Measurements from ENCODE around the gene TLR2.
"Not testable (repeated sequence)": the region's sequence is repeated elsewhere in the genome, so short reads cannot be mapped to it uniquely, and the experiment has no call there.

The TLR2 gene

DNA sequence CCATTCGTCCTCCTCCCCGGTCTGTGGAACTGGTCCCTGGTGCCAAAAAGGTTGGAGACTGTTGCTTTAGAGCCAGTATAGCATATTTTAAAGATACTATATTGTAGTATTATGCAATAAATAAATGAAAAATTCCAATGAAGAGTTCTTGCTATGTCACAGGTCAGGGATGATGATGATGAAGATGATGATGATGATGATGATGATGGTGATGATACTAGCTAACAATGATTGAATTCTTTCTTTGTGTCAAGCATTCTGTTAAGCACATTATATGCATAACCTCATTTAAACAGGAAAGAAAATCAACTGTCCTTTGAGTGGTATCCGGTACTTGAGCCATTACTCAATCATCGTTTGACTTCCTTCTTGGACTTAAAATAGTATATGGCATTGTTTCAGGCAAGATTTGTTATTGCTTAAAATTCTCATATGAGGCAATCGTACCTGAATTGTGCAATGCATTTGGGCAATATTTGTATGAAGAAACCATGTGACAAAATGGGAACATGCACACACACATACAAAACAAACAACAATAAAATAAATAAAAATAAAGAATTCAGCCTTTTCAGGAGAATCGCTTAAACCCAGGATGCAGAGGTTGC lies 22.8 kb upstream of the TLR2 start:
- DNase-seq, result no peak

DNA sequence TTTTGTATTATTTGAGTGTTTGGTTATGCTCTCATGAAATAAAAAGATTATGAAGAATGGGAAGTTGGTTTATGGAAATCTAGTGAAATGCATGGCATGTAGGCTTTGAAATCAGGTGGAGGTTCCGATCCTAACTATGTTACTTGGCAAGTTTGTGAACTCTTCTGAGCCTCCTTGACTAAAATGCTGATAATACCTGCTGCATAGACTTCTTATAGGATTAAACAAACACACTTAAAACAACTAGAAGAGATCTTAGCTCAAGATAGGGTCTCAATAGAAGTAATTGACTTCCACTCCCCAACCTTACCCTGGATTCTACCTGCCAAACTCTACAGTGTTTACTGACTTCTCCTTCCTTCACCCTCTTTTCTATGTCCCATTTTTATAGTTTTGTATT lies 22.2 kb upstream of the TLR2 start:
- DNase-seq, result no peak

DNA sequence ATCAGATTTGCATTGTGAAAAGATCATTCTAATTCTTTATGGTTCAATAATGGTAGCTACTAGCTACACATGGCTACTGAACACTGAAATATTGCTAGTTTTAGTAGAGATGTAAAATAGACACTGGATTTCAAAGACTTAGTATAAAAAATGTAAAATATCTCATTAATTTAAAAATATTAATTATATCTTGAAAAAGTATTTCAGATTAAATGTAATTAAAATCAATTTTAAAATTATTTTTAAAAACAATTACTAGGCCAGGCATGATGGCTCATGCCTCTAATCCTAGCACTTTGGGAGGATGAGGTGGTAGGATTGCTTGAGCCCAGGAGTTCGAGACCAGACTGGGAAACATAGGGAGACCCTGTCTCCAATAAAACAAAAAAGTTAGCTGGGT lies 20.4 kb upstream of the TLR2 start:
- DNase-seq, result no peak

DNA sequence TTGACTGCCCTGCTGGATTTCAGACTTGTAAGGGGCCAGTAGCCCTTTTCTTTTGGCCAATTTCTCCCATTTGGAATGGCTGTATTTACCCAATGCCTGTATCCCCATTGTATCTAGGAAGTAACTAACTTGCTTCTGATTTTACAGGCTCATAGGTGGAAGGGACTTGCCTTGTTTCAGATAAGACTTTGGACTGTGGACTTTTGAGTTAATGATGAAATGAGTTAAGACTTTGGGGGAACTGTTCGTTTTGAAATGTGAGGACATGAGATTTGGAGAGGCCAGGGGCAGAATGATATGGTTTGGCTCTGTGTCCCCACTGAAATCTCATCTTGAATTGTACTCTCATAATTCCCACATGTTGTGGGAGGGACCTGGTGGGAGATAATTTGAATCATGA lies 17.6 kb upstream of the TLR2 start:
- DNase-seq, result not testable (repeated sequence)

DNA sequence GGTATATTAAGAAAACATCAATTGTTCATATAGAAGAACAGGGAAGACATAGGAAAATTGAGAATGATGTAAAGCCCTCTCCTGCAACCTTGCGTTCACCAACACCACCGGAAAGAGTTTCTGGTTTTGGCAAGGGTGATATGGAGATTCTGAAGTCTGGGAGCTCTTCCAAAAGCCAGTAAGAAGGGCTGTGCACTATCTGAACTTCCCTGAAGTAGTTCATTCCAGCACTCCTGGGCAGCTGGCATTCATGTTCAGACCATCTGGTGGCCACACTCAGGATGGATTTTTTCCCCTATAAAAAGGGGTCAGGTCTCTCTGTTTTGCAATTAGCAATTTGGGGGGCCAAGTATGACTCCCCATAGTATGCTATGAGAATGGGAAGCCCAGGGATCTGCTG lies 15.4 kb upstream of the TLR2 start:
- no peak for DNase-seq

DNA sequence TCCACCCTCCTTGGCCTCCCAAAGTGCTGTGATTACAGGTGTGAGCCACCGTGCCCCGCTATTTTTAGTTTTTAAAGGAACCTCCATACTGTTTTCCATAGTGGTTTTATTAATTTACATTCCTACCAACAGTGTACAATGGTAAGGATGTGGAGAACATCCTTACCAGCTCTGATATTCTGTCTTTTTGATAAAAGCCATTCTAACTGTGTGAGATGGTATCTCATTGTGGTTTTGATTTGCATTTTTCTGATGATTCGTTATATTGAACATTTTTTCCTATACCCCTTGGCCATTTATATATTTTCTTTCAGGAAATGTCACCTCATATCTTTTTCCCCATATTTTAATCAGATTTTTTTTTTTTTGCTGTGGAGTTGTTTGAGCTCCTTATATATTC lies 14.2 kb upstream of the TLR2 start:
- DNase-seq, result no peak

DNA sequence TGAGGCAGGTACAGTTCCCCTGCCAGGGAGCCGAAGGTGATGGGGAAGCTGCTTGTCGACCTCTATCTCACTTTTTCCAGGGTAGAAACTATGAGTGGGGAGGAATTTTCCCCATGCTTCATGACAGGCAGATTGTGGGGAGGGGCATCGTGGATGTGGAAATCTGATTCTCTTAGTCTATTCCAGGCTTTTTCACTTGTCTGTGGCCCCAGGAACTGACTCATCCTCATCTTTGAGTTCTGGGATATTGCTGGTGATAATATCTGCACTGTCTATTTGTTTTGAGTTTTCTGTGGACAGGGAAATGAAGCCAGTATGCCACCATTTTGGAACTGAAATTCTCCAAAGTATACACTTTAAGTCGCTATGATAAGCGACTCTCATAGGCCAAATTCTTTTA lies 7.6 kb upstream of the TLR2 start:
- no peak for DNase-seq

DNA sequence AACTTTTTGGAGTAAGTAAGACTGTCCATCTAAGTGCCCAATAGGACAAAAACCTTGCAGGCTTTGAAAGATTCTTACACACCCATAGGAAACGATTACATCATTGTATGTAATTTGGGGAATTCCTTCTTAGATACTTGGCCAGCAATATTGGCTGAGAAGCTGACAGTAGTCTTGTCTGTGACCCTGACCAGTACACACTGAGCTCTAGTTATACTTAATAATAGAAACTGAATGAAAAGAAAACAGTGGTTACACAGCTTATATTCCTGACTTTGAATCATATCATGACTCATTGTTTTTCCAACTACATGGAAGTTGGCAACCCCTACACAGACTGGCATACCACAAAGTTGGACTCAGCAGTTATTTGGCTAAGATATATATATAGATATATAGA lies 7.1 kb upstream of the TLR2 start:
- DNase-seq, result no peak

DNA sequence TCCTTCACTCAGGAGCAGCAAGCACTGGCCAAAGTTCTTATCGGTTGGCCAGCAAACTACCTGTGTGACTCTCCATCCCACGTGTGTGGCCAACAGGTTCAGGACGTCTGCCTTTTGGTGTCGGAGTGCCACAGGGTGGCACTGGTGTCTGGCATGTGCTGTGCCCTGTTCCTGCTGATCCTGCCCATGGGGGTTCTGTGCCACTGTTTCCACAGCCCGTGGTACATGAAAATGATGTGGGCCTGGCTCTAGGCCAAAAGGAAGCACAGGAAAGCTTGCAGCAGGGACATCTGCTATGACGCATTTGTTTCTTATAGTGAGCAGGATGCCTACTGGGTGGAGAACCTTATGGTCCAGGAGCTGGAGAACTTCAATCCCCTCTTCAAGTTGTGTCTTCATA lies 4.6 kb upstream of the TLR2 start:
- DNase-seq, result no peak

DNA sequence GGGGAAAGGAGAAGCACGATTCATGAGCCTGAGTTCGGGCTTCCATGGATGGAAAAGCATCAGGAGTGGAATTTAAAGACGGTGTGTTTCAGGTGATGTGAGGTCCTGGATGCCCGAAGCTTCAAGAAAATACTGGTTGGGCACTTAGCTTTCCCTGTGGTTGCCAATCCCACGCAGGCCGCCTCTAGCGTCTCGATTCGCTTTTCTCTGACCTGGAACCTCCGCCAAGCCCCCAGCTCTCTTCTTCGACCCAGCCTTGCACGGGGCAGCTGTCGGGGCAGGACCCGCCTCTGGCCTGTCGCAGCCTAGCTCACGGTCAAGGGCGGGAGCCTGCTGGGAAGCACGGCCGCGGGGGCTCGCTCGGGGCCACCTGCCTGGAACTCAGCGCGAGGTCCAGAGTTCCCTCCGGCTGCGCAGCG lies 308 bp upstream of the TLR2 start:
- DNase-seq, result peak in 1 of 56 donors; percentile 2

DNA sequence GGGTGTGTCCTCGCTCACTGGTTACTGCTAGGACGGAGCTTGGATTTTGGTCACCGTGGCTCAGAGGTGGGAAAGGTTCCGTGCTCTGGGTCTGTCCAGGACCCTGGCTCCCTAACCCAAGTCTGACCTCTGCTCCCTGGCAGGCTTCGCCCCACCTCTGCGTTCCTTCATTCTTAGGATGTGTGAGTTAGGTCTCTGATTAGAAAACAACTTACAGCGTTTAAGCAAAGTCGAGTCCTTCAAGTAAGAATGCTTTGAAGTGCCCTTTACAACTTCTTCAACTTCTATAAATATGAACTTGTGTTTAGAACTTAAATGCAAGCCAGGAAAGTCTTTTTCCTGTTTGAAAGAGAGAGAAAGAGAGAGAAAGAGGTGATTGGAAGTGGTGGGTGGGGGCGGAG lies 891 bp downstream of the TLR2 start:
- DNase-seq, result no peak

DNA sequence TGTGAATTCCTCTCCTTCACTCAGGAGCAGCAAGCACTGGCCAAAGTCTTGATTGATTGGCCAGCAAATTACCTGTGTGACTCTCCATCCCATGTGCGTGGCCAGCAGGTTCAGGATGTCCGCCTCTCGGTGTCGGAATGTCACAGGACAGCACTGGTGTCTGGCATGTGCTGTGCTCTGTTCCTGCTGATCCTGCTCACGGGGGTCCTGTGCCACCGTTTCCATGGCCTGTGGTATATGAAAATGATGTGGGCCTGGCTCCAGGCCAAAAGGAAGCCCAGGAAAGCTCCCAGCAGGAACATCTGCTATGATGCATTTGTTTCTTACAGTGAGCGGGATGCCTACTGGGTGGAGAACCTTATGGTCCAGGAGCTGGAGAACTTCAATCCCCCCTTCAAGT lies 20.4 kb downstream of the TLR2 start:
- no peak for DNase-seq

DNA sequence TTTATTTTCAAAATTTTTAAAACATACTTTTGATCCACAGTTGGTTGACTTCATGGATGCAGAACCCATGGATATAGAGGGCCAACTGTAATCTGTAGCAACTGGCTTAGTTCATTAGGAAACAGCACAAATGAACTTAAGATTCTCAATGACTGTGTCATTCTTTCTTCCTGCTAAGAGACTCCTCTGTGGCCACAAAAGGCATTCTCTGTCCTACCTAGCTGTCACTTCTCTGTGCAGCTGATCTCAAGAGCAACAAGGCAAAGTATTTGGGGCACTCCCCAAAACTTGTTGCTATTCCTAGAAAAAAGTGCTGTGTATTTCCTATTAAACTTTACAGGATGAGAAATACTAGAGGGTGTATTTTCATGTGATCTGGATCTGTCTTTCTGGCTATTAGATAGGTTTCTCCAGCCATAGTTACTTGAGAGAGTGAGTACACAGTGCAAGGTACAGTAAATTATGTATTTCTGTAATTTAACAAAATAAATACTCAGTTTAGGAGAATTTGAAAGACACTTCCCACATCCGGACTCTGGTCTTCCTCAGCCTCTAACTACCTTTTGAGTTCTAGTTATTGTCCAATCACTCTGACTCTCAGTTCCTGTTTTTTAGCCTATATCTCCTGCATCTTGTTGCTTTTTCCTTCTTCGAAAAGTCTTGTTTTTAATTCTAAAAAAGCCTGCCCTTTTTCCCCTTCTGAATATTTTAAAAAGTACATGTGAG lies 21.8 kb downstream of the TLR2 start:
- no peak for DNase-seq

DNA sequence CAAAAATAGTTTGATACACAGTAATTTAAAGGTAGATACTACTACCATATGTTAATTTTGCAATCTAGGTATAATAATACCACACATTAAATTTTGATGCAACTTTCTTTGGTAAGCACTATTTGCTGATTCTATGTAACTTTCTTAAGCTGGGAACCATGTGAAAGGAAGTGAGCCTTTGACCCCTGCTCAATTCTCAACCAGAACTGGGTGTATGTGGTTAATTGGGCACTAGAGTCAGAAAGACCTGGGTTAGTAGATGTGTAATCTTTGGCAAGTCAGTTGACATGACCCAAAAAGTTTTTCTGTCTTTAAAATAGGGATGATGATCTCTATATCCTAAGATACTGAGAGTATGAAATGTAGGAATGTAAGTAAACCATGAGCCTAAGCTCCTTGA lies 22.4 kb downstream of the TLR2 start:
- DNase-seq, result no peak

DNA sequence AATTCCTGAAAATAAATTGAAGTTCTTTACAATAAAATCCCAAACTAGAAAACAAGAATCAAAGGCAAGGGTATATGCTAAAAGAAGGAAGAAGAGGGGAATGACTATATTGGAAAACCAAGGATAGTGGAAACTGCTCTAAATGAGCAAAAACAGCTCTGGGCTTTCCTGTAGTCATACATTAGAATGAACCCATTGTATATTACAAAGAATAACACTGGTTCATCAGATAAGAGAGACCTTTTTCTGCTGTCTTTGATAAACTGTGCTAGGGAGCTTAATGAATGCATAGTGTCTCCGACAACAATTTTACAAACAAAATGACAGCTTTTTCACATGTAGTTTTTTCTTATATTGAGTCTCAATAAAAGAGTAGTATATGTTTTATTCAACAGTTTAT lies 26.6 kb downstream of the TLR2 start:
- DNase-seq, result no peak

DNA sequence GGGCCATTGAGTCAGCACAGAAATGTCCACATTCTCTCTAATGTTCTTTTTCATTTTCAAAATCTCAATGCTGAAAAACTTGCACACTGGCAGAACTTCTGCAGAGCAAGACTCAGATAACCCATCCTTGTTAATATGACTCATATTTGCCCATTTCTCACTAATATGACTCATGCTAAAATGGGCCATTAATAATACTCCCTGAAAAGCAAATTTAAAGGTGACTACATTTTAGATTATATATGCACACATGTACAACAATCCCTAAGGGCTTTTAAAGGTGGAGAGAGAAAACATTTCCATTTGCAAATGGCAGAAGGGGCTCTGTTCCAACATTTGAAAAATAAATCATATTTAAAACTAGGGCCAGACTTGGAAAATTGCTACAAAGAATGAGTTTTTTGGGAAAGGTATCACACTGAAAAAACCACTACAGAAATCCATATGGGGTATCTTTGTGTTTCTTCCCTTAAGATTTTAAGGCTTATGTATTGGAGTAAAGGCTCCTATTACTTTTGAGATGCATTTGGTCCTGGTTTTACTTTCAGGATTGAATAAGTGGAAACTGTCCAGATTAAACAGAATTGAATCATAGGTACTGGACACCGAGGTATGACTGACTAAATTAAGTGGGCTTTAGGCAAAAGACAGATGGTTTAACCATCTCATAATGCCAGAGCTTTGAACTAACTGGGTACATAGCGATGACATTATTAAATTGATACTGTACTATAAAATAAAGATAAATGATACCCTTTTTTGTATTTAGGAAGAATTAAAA lies 30.0 kb downstream of the TLR2 start:
- no peak for DNase-seq

DNA sequence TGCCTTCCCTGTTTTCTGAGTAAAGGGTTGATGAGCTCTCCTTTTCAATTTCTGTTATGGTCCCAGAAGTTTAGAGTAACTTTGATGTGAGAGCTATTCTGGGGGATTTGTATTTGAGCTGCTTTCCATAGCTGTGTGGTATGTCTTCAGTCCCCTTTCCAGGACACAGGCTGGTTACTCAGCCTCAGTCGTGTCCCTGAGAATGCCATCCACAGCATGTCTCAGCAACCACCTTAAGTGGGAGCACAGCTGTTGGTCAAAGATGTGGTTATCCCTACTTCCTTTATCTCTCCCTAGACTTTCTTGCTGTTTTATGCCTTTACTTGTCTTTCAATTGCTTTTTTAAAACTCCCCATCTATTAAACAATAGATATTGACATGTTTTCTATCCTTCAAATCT lies 38.0 kb downstream of the TLR2 start:
- no peak for DNase-seq

DNA sequence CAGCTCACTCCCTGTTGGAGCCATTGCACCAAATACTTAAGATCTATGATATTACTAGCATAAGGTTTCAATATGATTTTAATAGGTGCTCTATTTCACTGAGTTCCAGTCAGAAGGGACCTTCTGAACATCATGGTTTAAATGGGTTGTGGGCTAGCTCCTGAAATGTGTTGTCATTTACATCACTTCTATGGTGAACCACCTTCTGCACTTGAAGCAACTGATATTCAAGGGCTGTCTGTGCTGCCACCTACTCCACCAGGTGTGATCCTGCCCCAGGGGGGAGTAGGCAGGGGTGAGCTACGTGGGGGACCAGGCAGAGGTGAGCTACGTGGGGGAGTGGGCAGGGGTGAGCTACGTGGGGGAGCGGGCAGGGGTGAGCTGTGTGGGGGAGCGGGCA lies 40.5 kb downstream of the TLR2 start:
- DNase-seq, result no peak

DNA sequence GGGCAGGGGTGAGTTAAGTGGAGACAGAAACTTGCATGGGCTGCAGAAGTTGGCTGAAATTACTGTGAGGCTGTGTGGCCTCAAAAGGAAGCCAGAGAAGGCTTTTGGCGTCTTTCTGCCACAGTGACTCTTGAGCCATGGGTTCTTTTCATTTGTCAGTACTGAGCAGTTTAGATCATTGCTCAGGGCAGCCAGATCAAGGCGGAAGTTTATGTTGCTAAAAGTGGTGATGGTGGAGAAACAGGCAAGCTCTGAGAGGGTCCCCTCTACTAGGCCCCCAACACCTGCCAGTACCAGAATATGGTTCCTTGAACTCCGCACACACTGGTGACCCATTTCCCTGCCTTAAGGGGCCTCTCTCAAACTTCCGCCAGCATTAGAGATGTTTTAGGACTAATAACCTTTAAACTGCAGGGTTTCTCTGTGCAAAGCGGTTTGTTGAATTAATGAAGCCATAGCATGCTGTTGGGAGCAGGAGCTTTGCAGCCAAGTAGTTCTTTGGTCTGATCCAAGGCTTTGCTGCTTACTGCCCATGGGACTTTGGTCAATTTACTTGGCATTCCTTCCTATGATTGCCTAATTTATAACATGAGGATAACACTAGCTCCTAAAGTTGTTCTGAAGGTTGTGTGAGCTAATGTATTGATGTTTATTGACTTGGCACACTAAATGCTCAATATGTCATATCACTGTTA lies 41.2 kb downstream of the TLR2 start:
- DNase-seq, result no peak

DNA sequence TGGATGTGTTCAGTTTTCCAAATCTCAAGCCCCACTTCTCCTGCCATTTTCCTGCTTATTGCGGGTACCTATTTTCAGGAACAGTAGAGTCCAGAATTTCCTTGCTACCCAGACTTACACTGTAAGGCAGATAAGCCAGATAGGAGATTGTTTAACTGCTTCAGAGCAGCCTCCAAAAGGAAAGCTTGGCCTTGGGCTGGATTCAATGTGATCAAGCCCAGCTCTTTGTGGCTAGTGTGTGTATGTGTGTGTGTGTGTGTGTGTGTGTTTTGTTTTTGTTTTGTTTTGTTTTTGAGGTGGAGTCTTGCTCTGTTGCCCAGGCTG lies 41.7 kb downstream of the TLR2 start:
- DNase-seq, result no peak

DNA sequence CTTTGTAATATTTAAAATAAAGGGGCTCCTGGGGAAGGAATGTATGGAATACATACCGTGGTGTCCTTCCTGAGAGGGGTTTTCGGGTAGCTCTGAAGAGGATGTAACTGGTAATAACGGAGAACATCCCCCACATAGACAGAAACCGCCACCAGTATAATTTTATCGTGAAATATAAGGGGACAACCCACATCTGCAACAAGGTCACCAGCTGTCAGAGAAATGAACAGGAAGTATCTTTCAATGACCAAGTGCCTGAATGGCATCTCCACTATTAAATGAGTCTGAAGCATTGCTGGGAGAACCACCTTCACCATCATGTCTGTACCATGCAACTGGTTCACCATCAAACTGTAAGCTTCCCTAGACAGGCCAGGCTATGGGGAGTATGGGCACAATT lies 44.1 kb downstream of the TLR2 start:
- DNase-seq, result no peak

DNA sequence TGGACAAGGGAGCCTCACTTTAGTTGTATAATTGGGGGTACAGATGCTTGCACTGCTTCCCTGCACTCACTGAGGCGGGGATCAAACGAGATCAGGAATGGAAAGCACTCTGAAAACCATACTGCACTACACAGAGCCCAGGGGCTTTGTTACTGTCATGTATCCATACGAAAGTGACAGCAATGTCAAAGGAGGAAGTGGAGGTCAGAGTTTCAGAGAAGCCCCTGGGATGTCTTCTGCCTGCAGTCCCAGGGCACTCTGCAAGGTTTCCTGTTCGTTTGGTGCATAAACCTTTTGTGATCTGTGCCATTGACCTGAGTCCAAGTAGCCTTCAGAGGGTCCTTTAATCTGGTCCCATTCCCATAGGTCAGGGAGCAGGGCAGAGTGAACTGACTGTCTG lies 44.6 kb downstream of the TLR2 start:
- no peak for DNase-seq

Data from amygdala (tissue), 56 donors.